AG08396 (cell line): ENCODE results near the gene C10orf62.
"Not testable (repeated sequence)": the region's sequence is repeated elsewhere in the genome, so short reads cannot be mapped to it uniquely, and the experiment has no call there.

Experiments
- DNase-seq: peaks from one replicate; pipeline ENCODE4 v3.0.0; 2012; ENCODE audit warnings: low spot score, mixed read lengths

The C10orf62 gene

GRCh38 chr10:97566336-97566996, 23.1 kb upstream of the C10orf62 start:
- no peak for DNase-seq

- no peak for DNase-seq
Observed at GRCh38 chr10:97567891-97568290, 21.6 kb upstream of the C10orf62 start.

- no peak for DNase-seq
Observed at GRCh38 chr10:97570146-97570788, 19.3 kb upstream of the C10orf62 start.

DNA sequence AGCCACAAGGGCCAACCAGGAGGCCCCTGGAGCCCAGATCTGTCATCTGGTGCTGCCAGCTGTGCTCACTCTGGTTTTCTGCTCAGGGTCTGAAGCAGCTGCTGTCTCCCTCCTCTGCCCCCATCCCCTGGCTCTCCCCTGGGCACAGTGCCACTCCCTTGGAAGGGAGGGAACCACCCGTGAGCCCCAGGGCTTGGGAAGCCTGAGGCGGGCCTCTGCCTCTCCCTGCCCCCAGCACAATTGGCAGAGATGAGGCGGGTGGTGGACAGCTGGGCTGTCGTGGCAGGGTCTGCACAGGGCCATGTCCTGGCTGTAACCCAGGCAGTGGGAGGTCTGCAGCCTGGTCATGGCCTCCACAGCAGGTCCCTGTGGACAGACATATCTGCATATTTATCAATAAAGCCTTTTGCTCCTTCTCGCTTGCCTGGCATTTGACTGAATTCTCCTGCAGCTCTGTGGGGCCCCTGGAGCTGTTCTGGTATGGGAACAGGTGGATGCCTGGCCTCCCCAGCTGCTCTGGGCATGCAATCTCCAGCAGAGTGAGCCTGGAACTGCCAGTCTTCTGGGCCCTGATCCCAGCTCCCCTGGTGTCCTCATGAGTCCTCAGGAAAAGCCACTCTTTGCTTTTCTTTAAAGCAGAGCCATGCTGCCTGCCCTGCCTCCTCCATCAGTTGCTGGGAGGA, 18.6 kb upstream of the C10orf62 start:
- no peak for DNase-seq

DNA sequence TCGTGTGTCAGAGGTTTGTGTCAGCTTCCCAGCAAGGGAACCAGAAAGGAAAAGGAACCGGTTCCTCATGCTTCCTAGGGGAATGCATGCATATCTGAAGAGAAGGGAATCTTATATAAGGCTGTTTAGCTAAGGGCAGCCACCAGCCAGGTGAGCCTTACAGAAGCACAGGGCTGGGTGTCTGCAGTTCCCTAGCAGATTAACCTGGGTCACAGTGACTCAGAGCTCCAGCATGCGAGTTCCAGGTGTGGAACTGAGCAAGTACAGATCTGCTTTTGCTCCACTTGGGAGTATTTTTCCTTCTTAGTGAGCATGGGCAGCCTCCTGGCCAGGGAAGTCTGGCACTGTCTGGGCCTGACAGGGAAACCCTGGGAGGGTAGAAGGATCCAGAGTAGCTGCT, 17.9 kb upstream of the C10orf62 start:
- DNase-seq = no peak

- peak; percentile 89 for DNase-seq
Observed at GRCh38 chr10:97572214-97572989, 17.1 kb upstream of the C10orf62 start, which contains the start of gene ANKRD2. Gene ANKRD2 (plus strand): TSS chr10:97572779. CDS start chr10:97572789, 10 bp downstream.

DNA sequence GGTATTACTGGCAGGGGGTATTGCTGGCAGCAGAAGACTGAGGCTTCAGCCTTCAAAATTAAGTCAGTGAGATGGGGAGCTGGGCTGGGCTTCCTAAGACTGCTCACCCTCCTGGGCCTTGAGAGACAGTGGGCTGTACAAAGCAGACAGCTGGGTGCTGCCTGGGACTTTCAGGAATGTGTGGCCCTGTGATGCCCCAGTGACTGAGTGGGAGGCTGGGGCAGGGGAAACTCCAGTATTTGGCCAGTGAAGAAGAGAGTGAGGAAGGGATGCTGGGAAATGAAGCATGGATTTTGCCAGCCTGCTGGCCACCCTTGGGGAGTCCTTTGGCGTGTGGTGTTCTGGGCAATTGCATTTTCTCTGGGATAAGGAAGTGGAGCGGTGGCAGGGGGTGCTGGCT, 16.5 kb upstream of the C10orf62 start:
- peak; percentile 34 for DNase-seq

GRCh38 chr10:97573672-97574071, 15.8 kb upstream of the C10orf62 start:
- DNase-seq = no peak

DNA sequence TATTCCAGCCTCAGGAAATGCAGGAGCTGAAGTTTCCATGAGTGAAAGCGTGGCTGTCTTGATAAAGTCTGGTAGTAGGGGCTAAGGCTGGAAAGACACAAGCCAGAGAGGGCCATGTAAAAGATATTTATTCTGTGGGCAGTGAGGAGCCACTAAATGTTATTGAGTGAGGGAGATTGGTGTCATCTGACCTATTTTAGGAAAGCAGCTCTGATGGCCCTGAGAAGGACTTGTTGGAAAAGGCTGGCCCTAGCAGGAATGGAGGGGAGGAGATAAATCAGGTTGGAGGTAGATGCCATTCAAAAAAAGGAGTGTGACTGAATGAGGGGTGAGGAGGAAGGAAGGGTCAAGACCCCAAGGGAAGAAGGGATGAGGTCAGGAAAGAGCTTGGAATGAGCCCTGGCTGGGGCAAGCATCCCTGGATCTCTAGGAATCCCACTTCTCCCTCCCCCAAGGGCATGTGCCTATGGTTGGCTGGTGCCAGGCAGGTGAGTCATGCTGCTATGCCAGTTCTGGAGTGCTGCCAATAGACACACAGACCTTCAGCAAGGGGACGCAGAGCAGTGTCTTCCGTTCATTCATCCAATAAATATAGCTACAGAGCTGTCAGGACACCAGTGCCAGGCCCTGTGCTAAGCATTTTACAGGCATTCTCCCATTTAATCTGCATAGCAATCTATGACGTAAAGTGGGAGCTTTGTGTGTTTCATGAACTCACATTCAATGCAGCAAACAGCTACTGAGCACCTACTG, 15.0 kb upstream of the C10orf62 start:
- DNase-seq = peak; percentile 85

DNA sequence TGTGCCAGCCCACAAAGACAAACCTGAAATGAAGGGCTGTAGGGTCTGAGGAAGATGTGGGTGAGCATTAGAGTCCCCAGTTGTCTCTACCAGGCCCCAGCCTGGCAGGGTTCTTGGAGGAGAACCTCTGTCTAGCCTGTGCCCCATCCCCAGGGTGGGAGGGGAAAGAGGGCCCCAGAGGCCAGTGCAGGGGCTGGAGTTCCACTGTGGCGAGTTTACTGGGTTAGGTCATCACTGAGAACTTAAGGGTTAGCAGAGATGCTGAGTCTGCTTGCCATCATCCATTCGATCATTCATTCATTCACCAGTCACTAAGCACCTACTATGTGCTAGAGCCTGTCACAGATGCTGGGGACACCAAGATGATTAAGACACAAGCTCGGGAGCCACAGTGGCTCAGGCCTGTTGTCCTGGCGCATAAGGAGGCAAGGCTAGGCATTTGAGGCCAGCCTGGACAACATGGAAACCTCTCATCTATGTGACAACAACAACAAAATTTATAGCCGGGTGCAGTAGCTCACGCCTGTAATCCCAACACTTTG, 14.3 kb upstream of the C10orf62 start:
- DNase-seq = no peak

DNA sequence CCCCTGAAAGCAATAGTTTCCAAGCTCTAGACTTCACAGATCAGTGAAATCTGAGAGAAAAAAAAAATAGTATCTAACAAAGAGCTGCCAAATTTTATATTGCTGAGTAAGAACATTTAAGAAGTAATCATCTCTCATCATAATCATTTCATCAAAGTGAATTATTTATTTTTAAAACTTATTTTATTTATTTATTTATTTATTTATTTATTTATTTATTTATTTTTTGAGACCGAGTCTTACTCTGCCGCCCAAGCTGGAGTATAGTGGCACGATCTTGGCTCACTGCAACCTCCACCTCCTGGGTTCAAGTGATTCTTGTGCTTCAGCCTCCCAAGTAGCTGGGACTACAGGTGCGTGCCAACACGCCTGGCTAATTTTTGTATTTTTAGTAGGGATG, 13.0 kb upstream of the C10orf62 start:
- DNase-seq = not testable (repeated sequence)

GRCh38 chr10:97577701-97578100, 11.8 kb upstream of the C10orf62 start:
- no peak for DNase-seq

GRCh38 chr10:97578171-97578844, 11.2 kb upstream of the C10orf62 start:
- DNase-seq = no peak

DNA sequence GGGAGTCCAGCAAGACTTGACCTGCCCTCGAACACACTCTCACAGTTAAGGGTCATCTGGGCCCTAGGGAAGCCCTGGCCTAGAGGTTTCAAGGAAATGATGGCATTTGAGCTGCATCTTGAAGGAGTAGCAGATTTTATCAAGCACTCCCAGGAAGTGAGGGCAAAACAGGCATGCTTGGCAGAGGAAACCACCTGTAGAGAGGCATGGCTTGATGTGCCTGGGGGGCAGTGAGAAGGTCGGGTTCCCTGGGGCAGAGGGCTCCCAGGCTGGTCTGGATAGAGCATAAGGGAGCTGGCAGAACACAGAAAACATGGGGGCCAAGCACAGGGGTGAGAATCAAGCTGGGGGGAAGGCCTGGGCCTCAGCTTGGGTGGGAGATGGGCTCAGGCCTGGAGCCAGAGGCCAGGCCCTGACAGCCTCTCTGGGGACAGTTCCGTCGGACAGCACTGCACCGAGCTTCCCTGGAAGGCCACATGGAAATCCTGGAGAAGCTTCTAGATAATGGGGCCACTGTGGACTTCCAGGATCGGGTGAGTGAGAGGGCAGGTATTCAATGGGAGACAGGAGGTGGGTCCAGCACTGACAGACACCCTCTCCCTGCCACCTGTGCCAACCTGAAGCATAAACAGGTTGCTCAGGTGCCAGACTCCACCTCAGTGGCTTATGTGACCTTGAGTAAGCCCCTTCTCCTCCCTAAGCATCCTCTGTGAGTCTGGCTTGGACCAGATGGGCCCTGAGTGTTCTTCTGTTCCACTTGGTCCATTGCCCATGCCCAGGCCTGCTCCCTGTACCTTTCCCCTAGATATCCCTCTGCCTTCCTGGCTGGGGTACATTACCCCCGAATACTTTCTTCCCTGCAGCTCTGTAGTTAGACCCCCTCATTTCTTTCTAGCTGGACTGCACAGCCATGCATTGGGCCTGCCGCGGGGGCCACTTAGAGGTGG, 8.8 kb upstream of the C10orf62 start:
- no peak for DNase-seq

DNA sequence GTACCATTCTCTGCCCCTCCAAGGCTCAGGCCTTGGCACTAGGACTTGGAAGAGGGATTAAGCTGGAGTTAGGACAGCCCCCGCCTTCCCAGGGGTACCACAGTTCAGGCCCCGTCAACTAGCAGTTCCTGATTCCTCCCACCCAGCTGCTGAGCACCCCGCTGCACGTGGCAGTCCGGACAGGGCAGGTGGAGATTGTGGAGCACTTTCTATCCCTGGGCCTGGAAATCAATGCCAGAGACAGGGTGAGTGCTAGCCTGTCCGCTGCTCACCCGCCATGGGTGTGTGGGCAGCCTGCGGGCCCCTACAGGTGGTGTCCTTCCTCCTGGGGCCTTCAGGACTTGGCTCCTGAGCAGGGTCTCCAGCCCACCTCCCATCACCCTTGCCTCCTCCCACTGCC, 7.4 kb upstream of the C10orf62 start:
- DNase-seq = no peak

DNA sequence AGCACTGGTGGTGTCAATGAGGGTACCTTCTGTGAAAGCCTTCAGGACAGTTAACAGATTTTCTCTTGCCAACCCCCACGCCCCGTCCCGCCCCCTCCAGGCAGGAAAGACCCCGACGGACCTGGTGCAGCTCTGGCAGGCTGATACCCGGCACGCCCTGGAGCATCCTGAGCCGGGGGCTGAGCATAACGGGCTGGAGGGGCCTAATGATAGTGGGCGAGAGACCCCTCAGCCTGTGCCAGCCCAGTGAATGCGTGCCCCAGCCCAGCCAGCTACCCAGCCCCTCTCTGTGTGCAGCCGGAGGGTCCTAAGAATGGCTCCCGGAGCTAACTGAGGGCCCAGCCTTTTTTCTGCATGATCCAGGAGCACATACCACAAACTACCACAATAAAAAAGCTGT, 6.0 kb upstream of the C10orf62 start:
- no peak for DNase-seq

GRCh38 chr10:97584060-97584797, 5.3 kb upstream of the C10orf62 start, which contains the start of gene HOGA1:
Gene HOGA1 (plus strand): TSS chr10:97584389. CDS start chr10:97584704, 315 bp downstream.
- peak; percentile 85 for DNase-seq

GRCh38 chr10:97584798-97585438, 4.6 kb upstream of the C10orf62 start:
- DNase-seq = peak; percentile 3
